ENCODE results near the gene SMAD4. TPM values are rescaled to one million over a fixed set of nuclear protein-coding genes. Genes with fewer than 3 reads are reported as not detected.

Gene SMAD4
- total RNA-seq, 3 donors from 2014 or later, result 96.2 to 155 (median 102) TPM

- no peak overlapping the region for H3K4me3 ChIP-seq
- no peak for DNase-seq (ENCODE audit: low spot score in 2 of 2)
- no peak overlapping the region for H3K27ac ChIP-seq
- H3K36me3 ChIP-seq, result peaks cover 8% of the 10 kb centered on the region
- TF ChIP-seq POLR2AphosphoS5 (IDR thresholded peaks at IDR 0.05), result no peak
- no peak for TF ChIP-seq CTCF (IDR thresholded peaks at IDR 0.05)
- no peak for TF ChIP-seq POLR2A (IDR thresholded peaks at IDR 0.05)
- no peaks in the 10 kb centered on the region for H3K27me3 ChIP-seq
- intact Hi-C loops (cut with DNase I; ENCODE audit: low total_unique reads), result loop anchor here (2.0 kb wide), 1 partner anchor 74 kb away; no protein-coding TSS in a partner anchor
- H3K9me3 ChIP-seq, result no peaks in the 10 kb centered on the region
- H3K4me1 ChIP-seq, result no peaks in the 10 kb centered on the region
Observed at GRCh38 chr18:51076503-51076902, 46.5 kb downstream of the SMAD4 start.

- Histone ChIP-seq H3K9me3 (no peaks in the 10 kb centered on the region), H3K36me3 (peaks cover 8% of the 10 kb centered on the region)
- TF ChIP-seq POLR2A (IDR thresholded peaks at IDR 0.05), result no peak
- TF ChIP-seq POLR2AphosphoS5 (IDR thresholded peaks at IDR 0.05), result no peak
- TF ChIP-seq CTCF (IDR thresholded peaks at IDR 0.05), result no peak
Observed at GRCh38 chr18:51077217-51077616, 47.2 kb downstream of the SMAD4 start.

GRCh38 chr18:51078026-51078425 lies 48.0 kb downstream of the SMAD4 start:
- no peak overlapping the region for H3K4me3 ChIP-seq
- TF ChIP-seq CTCF (IDR thresholded peaks at IDR 0.05), result no peak
- no peak for TF ChIP-seq POLR2A (IDR thresholded peaks at IDR 0.05)
- peaks cover 8% of the 10 kb centered on the region for H3K36me3 ChIP-seq
- no peak overlapping the region for H3K27ac ChIP-seq
- intact Hi-C loops (cut with DNase I; ENCODE audit: low total_unique reads), result no loop called here
- no peaks in the 10 kb centered on the region for H3K27me3 ChIP-seq
- DNase-seq (ENCODE audit: low spot score in 2 of 2), result no peak
- no peaks in the 10 kb centered on the region for H3K4me1 ChIP-seq
- H3K9me3 ChIP-seq, result no peaks in the 10 kb centered on the region

More at GRCh38 chr18:51077217-51077616, 47.2 kb downstream of the SMAD4 start:
- no peak overlapping the region for H3K27ac ChIP-seq
- intact Hi-C loops (cut with DNase I; ENCODE audit: low total_unique reads), result loop anchor here (2.0 kb wide), 1 partner anchor 74 kb away; no protein-coding TSS in a partner anchor
- H3K4me1 ChIP-seq, result no peaks in the 10 kb centered on the region
- no peak overlapping the region for H3K4me3 ChIP-seq
- H3K27me3 ChIP-seq, result no peaks in the 10 kb centered on the region
- DNase-seq (ENCODE audit: low spot score in 2 of 2), result no peak

GRCh38 chr18:51082571-51083267 lies 52.7 kb downstream of the SMAD4 start:
- H3K4me3 ChIP-seq, result no peak overlapping the region
- intact Hi-C loops (cut with DNase I; ENCODE audit: low total_unique reads), result no loop called here
- no peak overlapping the region for H3K27ac ChIP-seq
- peaks cover 8% of the 10 kb centered on the region for H3K36me3 ChIP-seq
- H3K4me1 ChIP-seq, result no peaks in the 10 kb centered on the region
- no peak for DNase-seq (ENCODE audit: low spot score in 2 of 2)
- no peaks in the 10 kb centered on the region for H3K9me3 ChIP-seq
- no peaks in the 10 kb centered on the region for H3K27me3 ChIP-seq
- TF ChIP-seq POLR2AphosphoS5 (IDR thresholded peaks at IDR 0.05) (no peak), POLR2A (IDR thresholded peaks at IDR 0.05) (no peak), CTCF (IDR thresholded peaks at IDR 0.05) (no peak)

- intact Hi-C loops (cut with DNase I; ENCODE audit: low total_unique reads), result no loop called here
- Histone ChIP-seq H3K4me3 (no peak overlapping the region), H3K27me3 (no peaks in the 10 kb centered on the region)
Observed at GRCh38 chr18:51083398-51083797, 53.4 kb downstream of the SMAD4 start.

More at GRCh38 chr18:51083398-51083797, 53.4 kb downstream of the SMAD4 start:
- no peaks in the 10 kb centered on the region for H3K4me1 ChIP-seq
- no peak overlapping the region for H3K27ac ChIP-seq
- peaks cover 3% of the 10 kb centered on the region for H3K36me3 ChIP-seq
- H3K9me3 ChIP-seq, result peaks cover 0 to 5% of the 10 kb centered on the region in 2 donors
- TF ChIP-seq POLR2AphosphoS5 (IDR thresholded peaks at IDR 0.05) (no peak), POLR2A (IDR thresholded peaks at IDR 0.05) (no peak), CTCF (IDR thresholded peaks at IDR 0.05) (no peak)
- no peak for DNase-seq (ENCODE audit: low spot score in 2 of 2)
